ENCODE data around the gene RBM15. TPM values are rescaled to one million over a fixed set of nuclear protein-coding genes. Genes with fewer than 3 reads are reported as not detected.

The RBM15 gene
- total and polyA plus RNA-seq, 2 of the 4 experiments (the other 2 are of a cell fraction), result 6.3 to 31.7 TPM

- DNase-seq (no peak), ATAC-seq (ENCODE audit: low read depth) (no peak)
- TF ChIP-seq MAZ (IDR thresholded peaks at IDR 0.05; ENCODE audit: borderline replicate concordance, low read depth, low read length) (no peak), POLR2A (IDR thresholded peaks at IDR 0.05; ENCODE audit: low read depth, low read length) (no peak), RFX5 (IDR thresholded peaks at IDR 0.05; ENCODE audit: low read depth, low read length) (no peak), BHLHE40 (IDR thresholded peaks at IDR 0.05; ENCODE audit: low read depth, low read length) (no peak), RCOR1 (IDR thresholded peaks at IDR 0.05; ENCODE audit: insufficient replicate concordance, low read length) (no peak), FOS (IDR thresholded peaks at IDR 0.05; ENCODE audit: low read depth, low read length) (no peak), USF2 (IDR thresholded peaks at IDR 0.05; ENCODE audit: low read depth, low read length) (no peak), CHD1 (IDR thresholded peaks at IDR 0.05; ENCODE audit: low read depth, low read length) (no peak), ELK1 (IDR thresholded peaks at IDR 0.05; ENCODE audit: borderline replicate concordance, low read depth, low read length) (no peak)
- POLR2A ChIA-PET (ENCODE audit: unreplicated experiment), result no interaction called here
- Histone ChIP-seq H4K91ac (ENCODE audit: insufficient read depth, low read depth, low read length) (no peak overlapping the region), H3K4ac (ENCODE audit: low read depth, low read length) (no peak overlapping the region), H2AK9ac (replicated peaks; ENCODE audit: low read depth, low read length, poor library complexity) (no peak overlapping the region), H3K4me3 (ENCODE audit: insufficient read depth, low read depth, low read length) (no peak overlapping the region), H2BK120ac (ENCODE audit: low read depth, low read length) (no peak overlapping the region), H3K9me1 (ENCODE audit: insufficient read depth, low read length) (peaks cover 12% of the 10 kb centered on the region), H3K4me1 (ENCODE audit: control insufficient read depth, insufficient read depth, low read length) (peaks cover 13% of the 10 kb centered on the region), H3K4me2 (ENCODE audit: low read depth, low read length) (peak overlapping the region; percentile 78), H3K79me1 (ENCODE audit: low read depth in 1 of 2, low read length in 2 of 2) (peaks cover 22 to 34% of the 10 kb centered on the region in 2 experiments), H3K27ac (ENCODE audit: insufficient read depth, low read length) (peak overlapping the region; percentile 55; the same call in 1 of the 2 replicates), H2AFZ (replicated peaks; ENCODE audit: low read length, poor library complexity) (no peak overlapping the region), H3K56ac (ENCODE audit: extremely low read depth, insufficient read depth, low read length) (no peak overlapping the region), H4K8ac (ENCODE audit: low read depth in 2 of 2, low read length in 2 of 2) (peak overlapping the region in 1 of 2 experiments; percentile 24; a peak in 2 of 4 replicates), H4K20me1 (ENCODE audit: insufficient read depth, low read length) (peaks cover 18% of the 10 kb centered on the region), H3K23ac (ENCODE audit: low read depth, low read length) (peak overlapping the region; percentile 51; the same call in 1 of the 2 replicates), H2AK5ac (ENCODE audit: low read depth, low read length) (no peak overlapping the region), H3K14ac (replicated peaks; ENCODE audit: low read depth, low read length) (no peak overlapping the region; the same call in 1 of the 2 replicates), H3K9me3 (ENCODE audit: control insufficient read depth, insufficient read depth, low read length) (no peaks in the 10 kb centered on the region), H2BK15ac (ENCODE audit: low read depth, low read length) (no peak overlapping the region), H2BK20ac (ENCODE audit: low read depth, low read length) (no peak overlapping the region), H3K9ac (ENCODE audit: low read depth, low read length) (no peak overlapping the region), H3K27me3 (ENCODE audit: control insufficient read depth, insufficient read depth, low read length) (no peaks in the 10 kb centered on the region), H4K5ac (ENCODE audit: low read depth, low read length) (peak overlapping the region; percentile 38; the same call in 1 of the 2 replicates), H3K36me3 (ENCODE audit: control insufficient read depth, insufficient read depth, low read length) (peaks cover 14% of the 10 kb centered on the region), H2BK5ac (ENCODE audit: low read depth, low read length, poor library complexity, severe bottlenecking) (no peak overlapping the region), H3K18ac (ENCODE audit: low read depth, low read length) (no peak overlapping the region)
- intact Hi-C loops (cut with micrococcal nuclease), result no loop called here
- 94% methylated on average over 2 of the region's 9 CpGs; no CpG with 5 or more reads in 1 of the 2 experiments for WGBS, 2 experiments (ENCODE audit: extremely low coverage in 2 of 2, insufficient read length in 1 of 2)
- no TSS peak for BruUV-seq (replicated peaks)
- CTCF ChIA-PET, result no interaction called here
- in situ Hi-C loops (cut with MboI; ENCODE audit: low sequenced_read_pairs), result no loop called here
- dilution Hi-C loops (cut with HindIII; ENCODE audit: low sequenced_read_pairs, unreplicated experiment), result no loop called here
These were observed 7.5 kb downstream of the RBM15 start for GRCh38 chr1:110346690-110347089.

Measured in IMR-90 (cell line).